ENCODE data around the gene E2F1. TPM values are rescaled to one million over a fixed set of nuclear protein-coding genes. Genes with fewer than 3 reads are reported as not detected.

Gene E2F1
- total and polyA plus RNA-seq, 2 donors (not counting 1 experiment from before 2014, with no cell fraction given): 2.4 to 2.7 TPM

DNA sequence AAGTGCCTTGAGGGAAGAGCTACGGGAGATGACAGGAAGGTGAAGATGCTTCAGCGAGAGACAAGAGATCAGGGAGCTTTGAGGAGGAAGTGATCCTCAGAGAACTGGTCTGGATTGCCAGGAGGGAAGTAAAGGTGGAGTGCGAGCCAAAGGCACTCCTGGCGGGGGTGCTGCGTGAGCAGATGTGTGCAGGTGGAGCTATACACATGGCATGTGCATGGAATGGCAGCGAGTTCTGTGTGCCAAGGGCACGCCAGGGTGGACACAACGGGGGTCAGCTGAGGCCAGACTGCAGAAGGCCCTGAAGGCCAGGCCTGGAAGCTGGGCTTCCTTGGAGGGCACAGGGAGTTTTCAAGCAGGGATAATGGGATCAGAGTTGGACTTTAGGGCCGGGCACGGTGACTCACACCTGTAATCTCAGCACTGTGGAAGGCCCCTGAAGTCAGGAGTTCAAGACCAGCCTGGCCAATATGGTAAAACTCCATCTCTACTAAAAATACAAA is 27.7 kb upstream of the E2F1 start:
- peaks cover 0 to 4% of the 10 kb centered on the region in 2 donors for H3K4me1 ChIP-seq (ENCODE audit: control insufficient read depth in 2 of 2, insufficient read depth in 2 of 2, low read length in 2 of 2)
- no peaks in the 10 kb centered on the region for H3K79me2 ChIP-seq (ENCODE audit: control insufficient read depth, insufficient read depth, low read length)
- no peak overlapping the region for H3K4me3 ChIP-seq (ENCODE audit: control extremely low read depth in 1 of 5, extremely low read depth in 1 of 5, insufficient read depth in 1 of 5, low read depth in 2 of 5, low read length in 4 of 5)
- Mint-ChIP-seq H3K4me1 (peaks cover 2% of the 10 kb centered on the region), H3K4me3 (no peak overlapping the region), H3K27ac (no peak overlapping the region), H3K9me3 (ENCODE audit: insufficient read depth) (no peaks in the 10 kb centered on the region), H3K27me3 (no peaks in the 10 kb centered on the region)
- POLR2A ChIA-PET: no interaction called here
- DNase-seq: no peak
- no peak for ATAC-seq (ENCODE audit: low read depth)
- no peaks in the 10 kb centered on the region for H4K20me1 ChIP-seq (ENCODE audit: control insufficient read depth, insufficient read depth, low read length, poor library complexity, severe bottlenecking)
- CTCF ChIA-PET: interaction anchor here (0.6 to 0.7 kb wide), 2 partner anchors 8 to 13 kb away, joined by 3 read pairs; no protein-coding TSS in a partner anchor
- no peak overlapping the region for H3K9ac ChIP-seq (ENCODE audit: low read length)
- H3K27ac ChIP-seq (ENCODE audit: low read length in 2 of 2): no peak overlapping the region
- WGBS (ENCODE audit: insufficient coverage): 95% methylated on average over 8 of the region's 10 CpGs
- TF ChIP-seq EZH2 (IDR thresholded peaks at IDR 0.05; ENCODE audit: borderline replicate concordance, insufficient read depth, low read depth, low read length, poor library complexity, severe bottlenecking): no peak
- TF ChIP-seq, protein P1, sequence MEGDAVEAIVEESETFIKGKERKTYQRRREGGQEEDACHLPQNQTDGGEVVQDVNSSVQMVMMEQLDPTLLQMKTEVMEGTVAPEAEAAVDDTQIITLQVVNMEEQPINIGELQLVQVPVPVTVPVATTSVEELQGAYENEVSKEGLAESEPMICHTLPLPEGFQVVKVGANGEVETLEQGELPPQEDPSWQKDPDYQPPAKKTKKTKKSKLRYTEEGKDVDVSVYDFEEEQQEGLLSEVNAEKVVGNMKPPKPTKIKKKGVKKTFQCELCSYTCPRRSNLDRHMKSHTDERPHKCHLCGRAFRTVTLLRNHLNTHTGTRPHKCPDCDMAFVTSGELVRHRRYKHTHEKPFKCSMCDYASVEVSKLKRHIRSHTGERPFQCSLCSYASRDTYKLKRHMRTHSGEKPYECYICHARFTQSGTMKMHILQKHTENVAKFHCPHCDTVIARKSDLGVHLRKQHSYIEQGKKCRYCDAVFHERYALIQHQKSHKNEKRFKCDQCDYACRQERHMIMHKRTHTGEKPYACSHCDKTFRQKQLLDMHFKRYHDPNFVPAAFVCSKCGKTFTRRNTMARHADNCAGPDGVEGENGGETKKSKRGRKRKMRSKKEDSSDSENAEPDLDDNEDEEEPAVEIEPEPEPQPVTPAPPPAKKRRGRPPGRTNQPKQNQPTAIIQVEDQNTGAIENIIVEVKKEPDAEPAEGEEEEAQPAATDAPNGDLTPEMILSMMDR (IDR thresholded peaks at IDR 0.05): no peak
- no peak overlapping the region for H3K4me2 ChIP-seq (replicated peaks; ENCODE audit: low read depth, low read length, poor library complexity, severe bottlenecking)
- no peaks in the 10 kb centered on the region for H3K9me3 ChIP-seq (ENCODE audit: control extremely low read depth in 1 of 3, control insufficient read depth in 2 of 3, insufficient read depth in 1 of 3, low read length in 2 of 3)
- intact Hi-C loops (cut with micrococcal nuclease): no loop called here
- H3K27me3 ChIP-seq (replicated peaks in 1 of 4; ENCODE audit: control extremely low read depth in 1 of 4, control insufficient read depth in 3 of 4, insufficient read depth in 4 of 4, low read length in 3 of 4): no peaks in the 10 kb centered on the region
- H2AFZ ChIP-seq (ENCODE audit: insufficient read depth, low read depth, low read length, poor library complexity, severe bottlenecking): no peak overlapping the region
- peaks cover 0 to 35% of the 10 kb centered on the region in 2 experiments for H3K36me3 ChIP-seq (replicated peaks in 1 of 2; ENCODE audit: control extremely low read depth in 1 of 2, control insufficient read depth in 1 of 2, extremely low read depth in 1 of 2, insufficient read depth in 2 of 2, low read length in 1 of 2)

DNA sequence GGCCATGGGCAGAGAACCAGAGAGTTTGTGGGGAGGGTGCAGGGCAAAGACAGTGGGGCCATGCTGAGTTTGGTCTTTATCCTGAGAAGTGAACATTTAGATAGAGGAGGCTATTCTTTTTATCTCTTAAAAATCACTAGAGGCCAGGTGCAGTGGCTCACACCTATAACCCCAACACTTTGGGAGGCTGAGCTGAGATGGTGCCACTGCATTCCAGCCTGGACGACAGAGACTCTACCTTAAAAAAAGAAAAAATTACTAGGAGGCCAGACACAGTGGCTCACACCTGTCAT is 25.2 kb upstream of the E2F1 start:
- DNase-seq: no peak
- Mint-ChIP-seq H3K27me3 (no peaks in the 10 kb centered on the region), H3K4me1 (peaks cover 2% of the 10 kb centered on the region), H3K4me3 (no peak overlapping the region), H3K27ac (no peak overlapping the region), H3K9me3 (ENCODE audit: insufficient read depth) (no peaks in the 10 kb centered on the region)
- ATAC-seq (ENCODE audit: low read depth): no peak
- H3K27me3 ChIP-seq (replicated peaks in 1 of 4; ENCODE audit: control extremely low read depth in 1 of 4, control insufficient read depth in 3 of 4, insufficient read depth in 4 of 4, low read length in 3 of 4): no peaks in the 10 kb centered on the region
- intact Hi-C loops (cut with micrococcal nuclease): no loop called here
- no peak overlapping the region for H3K4me2 ChIP-seq (replicated peaks; ENCODE audit: low read depth, low read length, poor library complexity, severe bottlenecking)
- no peaks in the 10 kb centered on the region for H3K79me2 ChIP-seq (ENCODE audit: control insufficient read depth, insufficient read depth, low read length)
- H2AFZ ChIP-seq (ENCODE audit: insufficient read depth, low read depth, low read length, poor library complexity, severe bottlenecking): no peak overlapping the region
- ChIA-PET POLR2A (no interaction called here), CTCF (no interaction called here)
- TF ChIP-seq, protein P1 (IDR thresholded peaks at IDR 0.05): no peak
- no peak for TF ChIP-seq EZH2 (IDR thresholded peaks at IDR 0.05; ENCODE audit: borderline replicate concordance, insufficient read depth, low read depth, low read length, poor library complexity, severe bottlenecking)
- no peaks in the 10 kb centered on the region for H4K20me1 ChIP-seq (ENCODE audit: control insufficient read depth, insufficient read depth, low read length, poor library complexity, severe bottlenecking)
- H3K9ac ChIP-seq (ENCODE audit: low read length): no peak overlapping the region
- H3K4me1 ChIP-seq (ENCODE audit: control insufficient read depth in 2 of 2, insufficient read depth in 2 of 2, low read length in 2 of 2): peaks cover 0 to 4% of the 10 kb centered on the region in 2 donors
- H3K36me3 ChIP-seq (replicated peaks in 1 of 2; ENCODE audit: control extremely low read depth in 1 of 2, control insufficient read depth in 1 of 2, extremely low read depth in 1 of 2, insufficient read depth in 2 of 2, low read length in 1 of 2): peaks cover 0 to 48% of the 10 kb centered on the region in 2 experiments
- H3K4me3 ChIP-seq (ENCODE audit: control extremely low read depth in 1 of 5, extremely low read depth in 1 of 5, insufficient read depth in 1 of 5, low read depth in 2 of 5, low read length in 4 of 5): no peak overlapping the region
- no peak overlapping the region for H3K27ac ChIP-seq (ENCODE audit: low read length in 2 of 2)
- no CpG with 5 or more reads among the region's 1 CpG for WGBS (ENCODE audit: insufficient coverage)
- no peaks in the 10 kb centered on the region for H3K9me3 ChIP-seq (ENCODE audit: control extremely low read depth in 1 of 3, control insufficient read depth in 2 of 3, insufficient read depth in 1 of 3, low read length in 2 of 3)

All from B cell (primary cell).